ENCODE results near the gene SPRY1.

The SPRY1 gene

GRCh38 chr4:123433976-123434375 is 37.4 kb downstream of the SPRY1 start:
- in situ Hi-C loops (cut with HindIII; ENCODE audit: low sequenced_read_pairs): no loop called here

GRCh38 chr4:123435246-123436113 is 38.9 kb downstream of the SPRY1 start:
- in situ Hi-C loops (cut with HindIII; ENCODE audit: low sequenced_read_pairs): no loop called here

DNA sequence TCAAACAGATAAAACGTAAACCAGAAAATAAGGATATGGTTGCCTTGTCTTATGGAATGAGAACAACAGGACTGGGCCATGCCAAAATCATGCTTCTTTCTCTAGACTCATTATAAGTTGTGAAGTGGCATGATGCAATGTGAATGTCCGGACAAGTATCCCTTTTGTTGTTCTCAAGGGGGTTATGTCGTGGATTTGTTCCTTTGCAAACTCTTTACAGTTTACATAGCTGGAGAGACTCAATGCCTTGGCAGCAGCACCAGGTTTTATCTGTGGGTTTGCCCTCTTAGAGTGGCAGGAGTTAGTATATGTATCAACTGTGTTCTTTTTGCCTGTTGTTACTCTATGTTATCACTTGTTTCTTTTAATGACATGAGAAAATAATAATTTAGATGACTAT is 41.4 kb downstream of the SPRY1 start:
- in situ Hi-C loops (cut with HindIII; ENCODE audit: low sequenced_read_pairs): no loop called here

DNA sequence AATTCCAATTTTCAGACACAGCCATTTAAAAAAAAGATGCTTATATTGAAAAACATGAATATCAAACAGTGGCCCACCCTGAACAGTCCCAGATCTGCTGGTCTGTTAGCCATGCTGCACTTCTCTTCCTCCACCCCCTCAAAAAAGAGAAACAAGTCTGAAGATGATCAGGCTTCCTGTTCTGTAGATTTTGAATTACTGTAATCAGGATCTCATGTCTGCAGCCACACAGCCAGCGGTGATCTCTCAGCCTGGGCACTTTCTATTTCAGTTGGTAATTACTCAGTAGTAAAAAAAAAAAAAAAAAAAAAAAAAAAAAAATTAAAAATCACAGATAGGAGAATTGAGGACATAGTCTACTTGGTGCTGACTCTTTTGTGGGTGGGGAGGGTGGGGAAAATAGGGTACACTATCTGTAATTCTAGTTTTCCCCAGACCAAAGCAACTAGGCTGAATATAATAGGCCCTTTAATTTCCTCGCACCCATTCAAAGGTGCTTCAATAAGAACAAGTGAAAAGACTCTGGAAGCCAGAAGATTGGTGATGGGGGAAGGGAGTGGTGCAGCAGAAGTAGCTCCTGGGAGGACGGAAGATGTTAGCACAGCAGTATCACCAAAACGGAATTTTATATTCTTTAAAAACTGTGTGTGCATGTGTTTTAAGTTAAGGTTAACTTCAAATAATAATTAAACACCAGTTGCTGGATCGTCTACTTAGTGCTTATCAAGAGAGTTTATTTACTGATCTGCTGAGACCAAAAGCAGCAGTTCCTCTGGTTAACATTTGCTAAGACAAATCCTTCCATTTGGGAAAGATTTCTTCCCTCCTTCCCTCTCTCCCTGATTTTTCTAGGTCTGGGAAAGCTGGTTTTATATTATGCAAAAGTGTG is 47.0 kb downstream of the SPRY1 start:
- in situ Hi-C loops (cut with HindIII; ENCODE audit: low sequenced_read_pairs): no loop called here

GRCh38 chr4:123444290-123444731 is 47.7 kb downstream of the SPRY1 start:
- in situ Hi-C loops (cut with HindIII; ENCODE audit: low sequenced_read_pairs): no loop called here

DNA sequence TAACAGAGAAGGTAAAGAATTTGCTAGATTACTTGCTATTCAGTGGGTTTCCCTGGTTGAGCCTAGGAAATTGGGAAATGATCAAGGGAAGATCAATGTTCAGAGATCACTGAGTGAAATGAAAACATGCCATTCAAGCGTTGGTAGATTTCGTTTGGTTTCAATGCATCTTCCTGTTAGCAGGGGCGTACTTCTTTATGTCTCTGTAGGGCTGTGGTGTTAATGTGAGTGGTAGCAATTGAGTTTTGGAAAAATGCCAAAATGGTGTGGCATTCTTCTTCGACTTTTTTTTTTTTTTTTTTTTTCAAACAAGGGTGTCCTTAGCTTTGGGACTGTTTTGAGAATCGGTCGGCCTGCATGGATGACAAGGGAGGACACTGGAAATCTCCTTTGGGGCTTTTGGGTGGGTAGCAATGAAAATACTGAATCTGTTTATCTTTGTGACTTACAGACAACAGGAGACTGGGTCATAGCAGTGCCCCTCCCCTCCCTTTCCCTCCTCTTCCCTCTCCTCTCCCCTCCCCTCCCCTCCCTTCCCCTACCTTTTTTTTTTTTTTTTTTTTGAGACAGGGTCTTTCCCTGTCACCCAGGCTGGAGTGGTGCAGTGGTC is 50.4 kb downstream of the SPRY1 start:
- in situ Hi-C loops (cut with HindIII; ENCODE audit: low sequenced_read_pairs): no loop called here

GRCh38 chr4:123449362-123449761 is 52.8 kb downstream of the SPRY1 start:
- in situ Hi-C loops (cut with HindIII; ENCODE audit: low sequenced_read_pairs): no loop called here

DNA sequence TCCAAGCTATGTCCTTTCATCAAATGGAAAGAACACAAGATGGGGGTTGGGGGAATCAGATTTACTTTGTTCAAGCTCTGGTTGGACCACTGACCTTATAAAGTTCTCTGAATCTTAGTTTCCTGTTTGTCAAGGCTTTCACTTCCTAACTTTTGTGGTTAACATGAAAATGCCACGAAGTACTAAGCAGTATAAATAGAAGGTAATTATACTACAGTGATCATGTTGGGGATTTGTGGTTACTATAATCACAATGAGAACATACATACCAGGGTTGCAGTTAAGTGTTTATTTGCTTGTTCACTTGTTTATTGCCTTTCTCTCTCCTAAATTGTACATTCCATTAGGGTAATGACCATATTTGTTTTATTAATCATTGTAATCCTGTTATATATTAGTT is 53.2 kb downstream of the SPRY1 start:
- in situ Hi-C loops (cut with HindIII; ENCODE audit: low sequenced_read_pairs): no loop called here

DNA sequence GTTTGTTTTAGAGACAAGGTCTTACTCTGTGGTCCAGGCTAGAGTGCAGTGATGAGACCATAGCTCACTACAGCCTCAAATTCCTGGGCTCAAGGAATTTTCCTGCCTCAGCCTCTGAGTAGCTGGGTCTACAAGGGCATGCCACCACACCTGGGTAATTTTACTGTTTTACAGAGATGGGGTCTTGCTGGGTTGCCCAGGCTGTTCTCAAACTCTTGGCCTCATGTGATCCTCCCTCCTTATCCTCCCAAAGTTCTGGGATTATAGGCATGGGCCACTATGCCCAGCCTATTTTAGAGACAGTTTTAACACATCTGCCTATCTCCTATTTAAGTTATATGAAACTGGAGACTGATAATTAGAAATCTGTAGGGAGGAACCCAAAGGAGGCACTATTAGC is 53.8 kb downstream of the SPRY1 start:
- in situ Hi-C loops (cut with HindIII; ENCODE audit: low sequenced_read_pairs): no loop called here

- in situ Hi-C loops (cut with HindIII; ENCODE audit: low sequenced_read_pairs): no loop called here
Observed at GRCh38 chr4:123452616-123453015, 56.0 kb downstream of the SPRY1 start.

GRCh38 chr4:123453061-123453680 is 56.6 kb downstream of the SPRY1 start:
- in situ Hi-C loops (cut with HindIII; ENCODE audit: low sequenced_read_pairs): no loop called here

Measured in DLD1 (cell line).